Measurements from ENCODE around the gene TRPM8. TPM values are rescaled to one million over a fixed set of nuclear protein-coding genes. Genes with fewer than 3 reads are reported as not detected.
A peak's percentile ranks its signal among the peaks of the same experiment; 100 is the strongest.

The TRPM8 gene
- total RNA-seq, 1 donor from 2014 or later, result not detected

GRCh38 chr2:233901367-233901766, 15.8 kb upstream of the TRPM8 start:
- no peak for TF ChIP-seq CTCF (IDR thresholded peaks at IDR 0.05)
- ATAC-seq (peak; percentile 71), DNase-seq (no peak)
- no peak overlapping the region for H3K27ac ChIP-seq
- no peak overlapping the region for H3K4me3 ChIP-seq
- intact Hi-C loops (cut with DNase I), result no loop called here
- no peaks in the 10 kb centered on the region for H3K27me3 ChIP-seq
- no peaks in the 10 kb centered on the region for H3K4me1 ChIP-seq
- H3K36me3 ChIP-seq, result no peaks in the 10 kb centered on the region
- H3K9me3 ChIP-seq, result no peaks in the 10 kb centered on the region

- no peaks in the 10 kb centered on the region for H3K27me3 ChIP-seq
- no peak overlapping the region for H3K4me3 ChIP-seq
- no peaks in the 10 kb centered on the region for H3K9me3 ChIP-seq
- ATAC-seq, result peak; percentile 49
- H3K27ac ChIP-seq, result no peak overlapping the region
- H3K4me1 ChIP-seq, result no peaks in the 10 kb centered on the region
- TF ChIP-seq CTCF (IDR thresholded peaks at IDR 0.05), result no peak
- DNase-seq, result no peak
- intact Hi-C loops (cut with DNase I), result no loop called here
- H3K36me3 ChIP-seq, result no peaks in the 10 kb centered on the region
Measured at GRCh38 chr2:233901884-233902283, 15.3 kb upstream of the TRPM8 start.

GRCh38 chr2:233905945-233906344, 11.2 kb upstream of the TRPM8 start:
- ATAC-seq (no peak), DNase-seq (no peak)
- intact Hi-C loops (cut with DNase I), result no loop called here
- Histone ChIP-seq H3K4me3 (no peak overlapping the region), H3K27ac (no peak overlapping the region), H3K9me3 (no peaks in the 10 kb centered on the region), H3K4me1 (no peaks in the 10 kb centered on the region), H3K27me3 (no peaks in the 10 kb centered on the region), H3K36me3 (no peaks in the 10 kb centered on the region)
- TF ChIP-seq CTCF (IDR thresholded peaks at IDR 0.05), result no peak

DNA sequence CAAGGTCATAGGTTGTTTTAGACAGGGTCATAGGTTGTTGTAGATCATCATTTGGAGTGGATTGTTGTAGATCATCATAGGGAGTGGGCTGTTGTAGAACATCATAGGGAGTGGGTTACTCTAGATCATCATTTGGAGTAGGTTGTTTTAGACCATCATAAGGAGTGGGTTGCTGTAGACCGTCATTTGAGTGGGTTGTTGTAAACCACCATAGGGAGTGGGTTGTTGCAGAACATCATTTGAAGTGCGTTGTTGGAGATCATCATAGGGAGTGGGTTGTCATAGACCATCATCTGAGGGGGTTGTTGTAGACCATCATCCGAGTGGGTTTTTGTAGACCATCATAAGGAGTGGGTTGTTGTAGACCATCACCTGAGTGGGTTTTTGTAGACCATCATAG, 9.5 kb upstream of the TRPM8 start:
- Histone ChIP-seq H3K27ac (no peak overlapping the region), H3K27me3 (no peaks in the 10 kb centered on the region), H3K4me3 (no peak overlapping the region), H3K36me3 (no peaks in the 10 kb centered on the region), H3K9me3 (no peaks in the 10 kb centered on the region), H3K4me1 (no peaks in the 10 kb centered on the region)
- no peak for TF ChIP-seq CTCF (IDR thresholded peaks at IDR 0.05)
- DNase-seq (no peak), ATAC-seq (no peak)
- intact Hi-C loops (cut with DNase I), result no loop called here

DNA sequence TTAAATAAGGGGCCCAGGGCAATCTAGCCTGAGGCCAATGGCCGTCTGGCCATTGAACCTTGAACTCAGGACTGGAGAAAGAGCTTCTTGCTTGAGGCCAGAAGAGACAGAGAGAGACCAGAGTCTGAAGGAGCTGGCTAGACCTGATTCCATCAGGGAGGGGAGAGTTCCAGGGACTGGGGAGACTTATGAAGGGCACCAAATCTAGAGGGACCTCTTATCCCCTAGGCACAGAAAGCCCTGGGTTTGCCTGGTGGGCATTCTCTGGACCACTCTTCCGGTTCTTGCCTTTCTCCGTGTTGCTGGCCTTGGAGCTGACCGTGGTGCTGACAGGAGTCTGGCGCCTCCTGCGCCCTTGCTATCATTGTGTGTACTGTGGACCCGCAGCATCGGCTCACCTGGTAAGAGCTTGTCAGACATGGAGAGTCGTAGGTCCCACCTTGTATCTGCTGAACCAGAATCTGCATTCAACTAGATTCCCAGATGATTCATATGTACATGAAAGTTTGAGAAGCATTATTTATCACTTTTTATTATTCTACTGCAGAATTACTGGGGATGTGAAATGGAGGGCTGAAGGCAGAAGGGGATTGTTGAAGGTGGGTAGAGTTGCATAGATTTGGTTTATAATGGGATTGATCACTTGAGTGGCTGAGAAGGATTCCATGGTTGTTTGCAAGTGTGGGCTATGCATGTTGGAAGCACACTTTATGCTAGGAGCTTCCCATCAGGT, 4.3 kb upstream of the TRPM8 start:
- Histone ChIP-seq H3K36me3 (no peaks in the 10 kb centered on the region), H3K4me1 (no peaks in the 10 kb centered on the region), H3K27me3 (peaks cover 16% of the 10 kb centered on the region), H3K4me3 (no peak overlapping the region), H3K9me3 (no peaks in the 10 kb centered on the region), H3K27ac (no peak overlapping the region)
- no peak for TF ChIP-seq CTCF (IDR thresholded peaks at IDR 0.05)
- no peak for DNase-seq
- peak; percentile 42 for ATAC-seq
- intact Hi-C loops (cut with DNase I), result no loop called here

DNA sequence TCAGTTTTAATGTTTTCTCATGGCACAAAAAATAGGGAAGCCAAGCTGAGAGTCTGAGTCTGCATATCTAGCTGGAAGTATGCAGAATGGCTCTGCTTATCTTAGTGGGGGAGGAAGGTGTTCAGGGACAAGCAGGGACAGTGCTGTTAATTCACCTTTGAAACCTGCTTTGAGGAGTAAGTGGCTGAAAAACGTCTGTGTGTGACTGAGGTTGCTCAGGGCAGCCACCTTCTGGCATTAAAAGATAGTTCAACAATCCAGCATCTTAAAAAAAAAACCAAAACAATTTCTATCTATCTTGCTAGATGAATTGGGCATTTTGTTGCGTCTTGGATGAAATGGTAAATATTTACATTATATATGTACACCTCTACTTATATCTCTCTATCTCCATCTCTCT, 2.0 kb upstream of the TRPM8 start:
- Histone ChIP-seq H3K36me3 (no peaks in the 10 kb centered on the region), H3K27ac (no peak overlapping the region), H3K4me3 (no peak overlapping the region), H3K4me1 (no peaks in the 10 kb centered on the region), H3K27me3 (peaks cover 23% of the 10 kb centered on the region), H3K9me3 (no peaks in the 10 kb centered on the region)
- intact Hi-C loops (cut with DNase I), result no loop called here
- DNase-seq (no peak), ATAC-seq (no peak)
- no peak for TF ChIP-seq CTCF (IDR thresholded peaks at IDR 0.05)

Data from upper lobe of right lung (tissue), 1 donor.